WTC11 (cell line): ENCODE data around the gene KDM6B. TPM values are rescaled to one million over a fixed set of nuclear protein-coding genes. Genes with fewer than 3 reads are reported as not detected.

Experiments used
- AR ChIP-seq: fragments of 250-450 bp; sonication (Bioruptor Pico); IDR thresholded peaks from 2 replicates; pipeline ENCODE4 v1.9.0; 2021; ENCODE audit warnings: mild to moderate bottlenecking
- CDX4 ChIP-seq: fragments of 250-450 bp; sonication (Bioruptor Pico); IDR thresholded peaks from 2 replicates; pipeline ENCODE4 v1.9.0; 2021; ENCODE audit warnings: moderate library complexity, mild to moderate bottlenecking, inconsistent platforms, borderline replicate concordance
- CREM ChIP-seq: sonication (generic); formaldehyde crosslinking; IDR thresholded peaks from 2 replicates; pipeline ENCODE4 v1.8.1; 2022; ENCODE audit warnings: mild to moderate bottlenecking, missing genetic modification reagents, moderate library complexity
- E2F5 ChIP-seq: sonication (generic); formaldehyde crosslinking; IDR thresholded peaks from 2 replicates; pipeline ENCODE4 v1.8.1; 2022; ENCODE audit warnings: mild to moderate bottlenecking, moderate library complexity, missing genetic modification reagents
- EMX1 ChIP-seq: fragments of 250-450 bp; sonication (Bioruptor Pico); IDR thresholded peaks from 2 replicates; pipeline ENCODE4 v1.8.0; 2021; ENCODE audit warnings: mild to moderate bottlenecking
- ESRRA ChIP-seq: sonication (generic); formaldehyde crosslinking; IDR thresholded peaks from 2 replicates; pipeline ENCODE4 v1.8.1; 2022; ENCODE audit warnings: mild to moderate bottlenecking, missing genetic modification reagents, borderline replicate concordance
- FOXJ3 ChIP-seq: sonication (generic); formaldehyde crosslinking; IDR thresholded peaks from 2 replicates; pipeline ENCODE4 v1.9.0; 2021; ENCODE audit warnings: missing genetic modification reagents, mild to moderate bottlenecking, borderline replicate concordance
- GRHL2 ChIP-seq: fragments of 250-450 bp; sonication (Bioruptor Pico); IDR thresholded peaks from 2 replicates; pipeline ENCODE4 v1.8.0; 2022; ENCODE audit warnings: mild to moderate bottlenecking, moderate library complexity; ENCODE audit not compliant: insufficient replicate concordance, severe bottlenecking
- GTF2I ChIP-seq: fragments of 250-450 bp; sonication (Bioruptor Pico); conservative IDR thresholded peaks from 2 replicates; pipeline ENCODE4 v1.4.0; 2021; ENCODE audit warnings: mild to moderate bottlenecking
- HMGXB4 ChIP-seq: sonication (generic); formaldehyde crosslinking; IDR thresholded peaks from 2 replicates; pipeline ENCODE4 v1.8.1; 2023; ENCODE audit warnings: mild to moderate bottlenecking, moderate library complexity, missing genetic modification reagents
- IRF2 ChIP-seq: sonication (generic); formaldehyde crosslinking; IDR thresholded peaks from 2 replicates; pipeline ENCODE4 v1.8.0; 2022; ENCODE audit warnings: low read depth, missing genetic modification reagents, borderline replicate concordance
- MAX ChIP-seq: sonication (generic); formaldehyde crosslinking; IDR thresholded peaks from 2 replicates; pipeline ENCODE4 v1.8.0; 2022; ENCODE audit warnings: mild to moderate bottlenecking, missing genetic modification reagents
- MLX ChIP-seq: sonication (generic); formaldehyde crosslinking; IDR thresholded peaks from 2 replicates; pipeline ENCODE4 v1.8.1; 2023; ENCODE audit warnings: mild to moderate bottlenecking, missing genetic modification reagents, moderate library complexity
- MXD4 ChIP-seq: fragments of 250-450 bp; sonication (Bioruptor Pico); IDR thresholded peaks from 2 replicates; pipeline ENCODE4 v1.8.0; 2021; ENCODE audit warnings: mild to moderate bottlenecking, moderate library complexity, borderline replicate concordance
- NFATC4 ChIP-seq: fragments of 250-450 bp; sonication (Bioruptor Pico); IDR thresholded peaks from 2 replicates; pipeline ENCODE4 v1.9.0; 2021; ENCODE audit warnings: mild to moderate bottlenecking
- PRRX2 ChIP-seq: fragments of 250-450 bp; sonication (Bioruptor Pico); IDR thresholded peaks from 2 replicates; pipeline ENCODE4 v1.8.0; 2021; ENCODE audit warnings: mild to moderate bottlenecking
- RELA ChIP-seq: sonication (generic); formaldehyde crosslinking; IDR thresholded peaks from 2 replicates; pipeline ENCODE4 v1.8.1; 2022; ENCODE audit warnings: missing genetic modification reagents, mild to moderate bottlenecking, borderline replicate concordance
- RORB ChIP-seq: fragments of 250-450 bp; sonication (Bioruptor Pico); IDR thresholded peaks from 2 replicates; pipeline ENCODE4 v1.9.0; 2021; ENCODE audit warnings: mild to moderate bottlenecking
- SOX15 ChIP-seq: fragments of 250-450 bp; sonication (Bioruptor Pico); IDR thresholded peaks from 2 replicates; pipeline ENCODE4 v1.9.0; 2021; ENCODE audit warnings: mild to moderate bottlenecking
- SP1 ChIP-seq: sonication (generic); formaldehyde crosslinking; conservative IDR thresholded peaks from 2 replicates; pipeline ENCODE4 v1.8.1; 2022; ENCODE audit warnings: missing genetic modification reagents
- TEAD1 ChIP-seq: sonication (generic); formaldehyde crosslinking; IDR thresholded peaks from 2 replicates; pipeline ENCODE4 v1.8.0; 2022; ENCODE audit warnings: mild to moderate bottlenecking, missing genetic modification reagents
- TP53 ChIP-seq: sonication (generic); formaldehyde crosslinking; IDR thresholded peaks from 2 replicates; pipeline ENCODE4 v1.8.1; 2023; ENCODE audit warnings: mild to moderate bottlenecking, missing genetic modification reagents
- USF1 ChIP-seq: sonication (generic); formaldehyde crosslinking; IDR thresholded peaks from 2 replicates; pipeline ENCODE4 v1.8.0; 2022; ENCODE audit warnings: mild to moderate bottlenecking, missing genetic modification reagents
- USF2 ChIP-seq: sonication (generic); formaldehyde crosslinking; IDR thresholded peaks from 2 replicates; pipeline ENCODE4 v1.8.1; 2023; ENCODE audit warnings: mild to moderate bottlenecking, missing genetic modification reagents, moderate library complexity
- ZBTB21 ChIP-seq: sonication (generic); formaldehyde crosslinking; IDR thresholded peaks from 2 replicates; pipeline ENCODE4 v1.8.1; 2023; ENCODE audit warnings: mild to moderate bottlenecking, missing genetic modification reagents, borderline replicate concordance
- ZNF263 ChIP-seq: sonication (generic); formaldehyde crosslinking; IDR thresholded peaks from 2 replicates; pipeline ENCODE4 v1.8.1; 2022; ENCODE audit warnings: low read depth, mild to moderate bottlenecking, moderate library complexity, missing genetic modification reagents
- ZNF512 ChIP-seq: sonication (generic); formaldehyde crosslinking; IDR thresholded peaks from 2 replicates; pipeline ENCODE4 v1.8.1; 2022; ENCODE audit warnings: missing genetic modification reagents, borderline replicate concordance
- total RNA-seq: library from RNA; stranded (reverse); gene quantifications from 3 replicates; pipeline ENCODE4 v1.2.3, GENCODE V29; 2021

Gene KDM6B
- total RNA-seq, 1 experiment from 2014 or later, result 13.2 TPM

- 0 out of 2 replicates have a peak, but pooled peaks have one; percentile 33 for TF ChIP-seq E2F5 (CRISPR knock-in tag)
- no peak for TF ChIP-seq MLX
- TF ChIP-seq TP53 (CRISPR knock-in tag), result no peak
- TF ChIP-seq RORB (CRISPR knock-in tag), result no peak
- no peak for TF ChIP-seq ZBTB21 (CRISPR knock-in tag)
- no peak for TF ChIP-seq ZNF263 (CRISPR knock-in tag)
- TF ChIP-seq GRHL2, result no peak
- no peak for TF ChIP-seq CDX4 (CRISPR knock-in tag)
- no peak for TF ChIP-seq RELA (CRISPR knock-in tag)
- TF ChIP-seq USF1 (CRISPR knock-in tag), result peak; percentile 76
- no peak for TF ChIP-seq FOXJ3 (CRISPR knock-in tag)
- TF ChIP-seq TEAD1 (CRISPR knock-in tag), result no peak
- no peak for TF ChIP-seq SOX15
- peak; percentile 74 for TF ChIP-seq USF2
- no peak for TF ChIP-seq IRF2 (CRISPR knock-in tag)
- no peak for TF ChIP-seq AR (CRISPR knock-in tag)
- TF ChIP-seq EMX1 (CRISPR knock-in tag), result no peak
- TF ChIP-seq SP1 (CRISPR knock-in tag), result peak; percentile 85
- peak; percentile 65 for TF ChIP-seq MAX (CRISPR knock-in tag)
- TF ChIP-seq NFATC4, result no peak
- TF ChIP-seq ZNF512 (CRISPR knock-in tag), result no peak
- no peak for TF ChIP-seq ESRRA (CRISPR knock-in tag)
- TF ChIP-seq GTF2I (CRISPR knock-in tag), result no peak
- TF ChIP-seq MXD4 (CRISPR knock-in tag), result no peak
- no peak; the same call in 1 of the 2 replicates for TF ChIP-seq PRRX2 (CRISPR knock-in tag)
- TF ChIP-seq CREM, result no peak
- peak; percentile 63; the same call in 1 of the 2 replicates for TF ChIP-seq HMGXB4 (CRISPR knock-in tag)
- TF ChIP-seq, all 79 proteins: peak for 9
Observed at GRCh38 chr17:7857713-7858521, 23.9 kb downstream of the KDM6B start, which contains the start of gene CYB5D1 (continued).
